Activated T-cell treated with anti-CD3 and anti-CD28 coated beads, Interleukin-2, amount 50 U/mL, for 48 hours (primary cell): ENCODE data around the gene CCDC57.
A peak's percentile ranks its signal among the peaks of the same experiment; 100 is the strongest.

ENCODE experiments used
- DNase-seq, 2 experiments: peaks; one replicate each; pipeline ENCODE4 v3.0.0-alpha.2; 2020

The CCDC57 gene

GRCh38 chr17:82246365-82247181 lies 33.9 kb upstream of the CCDC57 start:
- no peak for DNase-seq

- DNase-seq: no peak
These were observed 33.4 kb upstream of the CCDC57 start for GRCh38 chr17:82246040-82246364.

DNA sequence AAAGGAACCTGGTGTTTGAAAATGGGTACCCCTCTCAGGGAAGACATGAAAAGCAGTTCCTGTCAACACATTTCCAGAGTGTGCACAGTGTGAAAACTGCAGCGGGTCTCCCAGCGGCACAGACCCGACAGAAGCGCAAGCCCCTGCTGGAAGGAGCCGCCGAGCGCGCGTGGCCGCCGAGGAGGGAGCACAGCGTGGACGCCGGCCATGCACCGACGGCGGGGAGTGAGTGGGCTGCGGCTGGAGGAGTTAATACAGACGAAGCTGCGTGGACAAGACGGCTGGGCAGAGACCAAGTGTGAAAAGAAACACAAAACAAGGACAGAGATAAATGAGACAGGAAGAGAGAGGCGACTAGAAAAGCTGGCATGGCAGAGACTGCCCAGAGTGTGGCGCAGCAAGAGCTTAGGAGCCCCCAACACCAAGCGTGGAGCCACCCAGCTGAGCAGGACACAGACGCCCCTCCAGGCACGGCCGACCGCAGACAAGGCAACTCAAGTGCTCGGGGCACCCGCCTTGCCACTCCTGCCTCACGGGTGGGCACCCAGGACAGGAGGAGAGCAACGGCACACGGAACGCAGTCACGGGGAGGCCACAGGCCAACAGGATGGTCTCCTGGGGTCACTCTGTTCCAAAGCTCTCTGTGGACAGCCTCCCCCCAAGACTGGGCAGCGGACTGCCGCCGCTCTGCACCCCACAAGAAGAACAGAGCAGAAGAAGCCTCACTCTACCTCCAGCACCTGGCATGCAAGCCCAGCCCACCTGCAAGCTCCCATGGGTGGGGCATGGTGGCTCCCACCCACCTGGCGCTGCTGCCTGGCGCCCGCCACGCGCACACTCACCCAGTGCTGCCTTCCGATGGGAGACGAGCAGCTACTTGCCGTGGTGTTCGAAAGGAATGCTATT lies 32.7 kb upstream of the CCDC57 start:
- no peak for DNase-seq

- DNase-seq: peak; percentile 55 to 60
These were observed 31.9 kb upstream of the CCDC57 start for GRCh38 chr17:82244413-82245133.

DNA sequence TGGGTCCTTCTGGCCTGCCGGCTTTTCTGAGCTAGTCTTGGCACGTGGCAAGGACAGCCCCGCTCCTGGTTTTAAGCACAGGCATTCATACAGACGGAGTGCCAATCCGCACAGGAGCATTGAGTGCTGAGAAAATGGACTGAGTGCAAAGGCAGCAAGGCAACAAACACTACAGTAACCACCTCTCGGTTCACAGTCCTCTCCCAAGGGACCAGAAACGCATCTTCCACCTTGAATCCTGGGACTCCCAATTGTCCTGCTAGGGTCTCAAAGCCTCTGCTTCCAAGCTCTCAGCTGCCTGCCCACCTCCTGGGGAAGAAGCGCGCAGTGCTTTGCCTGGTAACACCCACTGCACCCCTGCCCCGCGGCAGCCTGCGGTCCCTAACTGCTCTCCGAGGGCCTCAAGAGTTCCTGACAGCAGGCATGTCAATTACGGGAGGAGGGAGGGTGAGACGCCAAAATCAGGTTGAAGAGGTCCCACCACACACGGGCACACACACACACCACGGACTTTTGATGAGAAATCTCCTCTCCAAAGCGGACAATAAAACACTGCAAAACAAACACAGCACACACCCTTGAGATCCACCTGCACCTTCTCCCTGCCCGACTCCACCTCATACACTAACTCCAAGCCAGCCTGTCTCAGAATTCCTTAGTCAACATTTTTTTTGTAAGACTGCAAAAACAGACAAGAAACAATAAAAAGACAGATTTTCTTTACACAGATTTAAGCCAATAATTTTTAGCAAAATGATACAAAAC lies 31.2 kb upstream of the CCDC57 start:
- no peak for DNase-seq

GRCh38 chr17:82242977-82243647 lies 30.5 kb upstream of the CCDC57 start:
- no peak for DNase-seq

- DNase-seq: no peak
These were observed 30.0 kb upstream of the CCDC57 start for GRCh38 chr17:82242698-82242976.

- DNase-seq: no peak
These were observed 29.5 kb upstream of the CCDC57 start for GRCh38 chr17:82241926-82242697.

- peak; percentile 69 to 72 for DNase-seq
These were observed 28.7 kb upstream of the CCDC57 start for GRCh38 chr17:82241183-82241925.

DNA sequence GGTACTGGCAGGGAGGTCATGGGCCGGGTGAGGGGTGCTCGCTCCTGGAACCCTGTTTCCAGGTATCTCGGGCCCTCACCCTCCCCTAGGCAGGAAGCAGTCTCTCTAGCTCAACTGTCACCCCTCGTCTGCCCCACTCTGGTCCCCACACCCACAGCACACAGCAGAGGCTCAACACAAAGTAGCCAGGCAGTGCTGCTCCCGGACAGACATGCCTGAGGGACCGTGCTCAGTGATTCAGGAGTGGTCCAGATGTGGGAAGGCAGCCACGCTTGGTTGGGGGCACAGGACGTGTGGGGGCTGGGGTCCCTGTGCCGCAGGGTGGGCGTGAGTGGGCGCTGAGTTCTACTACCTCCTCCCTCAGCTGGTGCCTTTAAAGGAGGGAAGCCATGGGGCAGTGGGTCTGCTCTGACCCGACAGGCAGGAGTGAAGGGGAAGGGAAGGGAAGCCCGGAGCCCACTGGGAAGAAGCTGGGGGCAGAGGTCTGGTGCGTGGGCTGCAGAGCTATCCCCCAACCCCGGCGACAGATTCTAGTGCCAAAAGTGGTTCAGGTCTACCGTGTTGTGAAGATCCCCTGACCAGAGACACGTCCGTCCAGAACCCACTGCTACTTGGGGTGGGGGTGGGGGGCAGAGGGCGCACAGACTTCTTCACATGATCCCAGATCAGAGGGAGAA lies 28.0 kb upstream of the CCDC57 start:
- DNase-seq: no peak

DNA sequence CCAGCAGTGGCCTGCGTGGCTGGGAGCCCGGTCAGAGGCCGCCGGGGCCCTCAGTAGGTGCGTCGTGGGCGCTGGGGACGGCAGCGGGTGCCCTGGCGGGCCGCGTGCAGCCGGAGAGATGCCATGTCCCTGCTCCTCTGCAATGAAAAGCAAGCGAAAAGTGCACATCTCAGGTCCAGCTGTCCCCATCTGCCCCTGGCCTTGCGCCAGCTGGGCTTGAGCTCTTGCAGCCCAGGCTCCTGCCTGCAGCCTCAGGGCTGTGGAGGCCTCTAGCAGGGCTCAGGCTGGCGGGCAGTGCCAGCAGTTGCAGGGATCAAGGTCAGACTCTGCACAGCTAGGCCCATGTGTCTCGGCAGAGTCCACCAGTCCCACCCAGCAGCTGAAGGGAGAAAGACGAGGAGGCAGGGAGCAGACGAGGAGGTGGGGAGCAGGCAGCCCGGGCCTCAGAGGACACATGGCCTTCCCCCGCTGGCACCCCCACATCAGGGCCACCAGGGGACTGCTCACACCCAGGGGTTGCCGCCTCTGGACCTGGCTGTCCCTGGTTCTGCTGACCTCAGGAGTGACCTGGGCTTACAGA lies 27.4 kb upstream of the CCDC57 start:
- DNase-seq: no peak

GRCh38 chr17:82239401-82239925 lies 26.8 kb upstream of the CCDC57 start:
- peak in 1 of 2 experiments; percentile 26 for DNase-seq

DNA sequence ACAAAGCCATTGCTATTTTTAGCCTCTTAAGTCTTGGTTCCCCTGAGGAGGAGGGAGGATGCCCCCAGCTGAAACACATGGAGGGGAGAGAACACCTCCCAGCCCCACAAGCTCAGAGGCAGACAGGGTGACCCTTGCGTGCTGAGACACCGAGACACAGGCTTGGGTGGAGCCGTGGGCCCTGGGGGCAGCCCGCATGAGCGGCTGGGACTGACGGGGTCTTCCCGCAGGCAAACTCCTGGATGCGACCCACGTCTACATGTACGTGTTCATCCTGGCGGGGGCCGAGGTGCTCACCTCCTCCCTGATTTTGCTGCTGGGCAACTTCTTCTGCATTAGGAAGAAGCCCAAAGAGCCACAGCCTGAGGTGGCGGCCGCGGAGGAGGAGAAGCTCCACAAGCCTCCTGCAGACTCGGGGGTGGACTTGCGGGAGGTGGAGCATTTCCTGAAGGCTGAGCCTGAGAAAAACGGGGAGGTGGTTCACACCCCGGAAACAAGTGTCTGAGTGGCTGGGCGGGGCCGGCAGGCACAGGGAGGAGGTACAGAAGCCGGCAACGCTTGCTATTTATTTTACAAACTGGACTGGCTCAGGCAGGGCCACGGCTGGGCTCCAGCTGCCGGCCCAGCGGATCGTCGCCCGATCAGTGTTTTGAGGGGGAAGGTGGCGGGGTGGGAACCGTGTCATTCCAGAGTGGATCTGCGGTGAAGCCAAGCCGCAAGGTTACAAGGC lies 26.0 kb upstream of the CCDC57 start:
- DNase-seq: peak; percentile 79 to 81

GRCh38 chr17:82237746-82238471 lies 25.3 kb upstream of the CCDC57 start:
- DNase-seq: no peak

GRCh38 chr17:82237083-82237745 lies 24.6 kb upstream of the CCDC57 start:
- DNase-seq: no peak

DNA sequence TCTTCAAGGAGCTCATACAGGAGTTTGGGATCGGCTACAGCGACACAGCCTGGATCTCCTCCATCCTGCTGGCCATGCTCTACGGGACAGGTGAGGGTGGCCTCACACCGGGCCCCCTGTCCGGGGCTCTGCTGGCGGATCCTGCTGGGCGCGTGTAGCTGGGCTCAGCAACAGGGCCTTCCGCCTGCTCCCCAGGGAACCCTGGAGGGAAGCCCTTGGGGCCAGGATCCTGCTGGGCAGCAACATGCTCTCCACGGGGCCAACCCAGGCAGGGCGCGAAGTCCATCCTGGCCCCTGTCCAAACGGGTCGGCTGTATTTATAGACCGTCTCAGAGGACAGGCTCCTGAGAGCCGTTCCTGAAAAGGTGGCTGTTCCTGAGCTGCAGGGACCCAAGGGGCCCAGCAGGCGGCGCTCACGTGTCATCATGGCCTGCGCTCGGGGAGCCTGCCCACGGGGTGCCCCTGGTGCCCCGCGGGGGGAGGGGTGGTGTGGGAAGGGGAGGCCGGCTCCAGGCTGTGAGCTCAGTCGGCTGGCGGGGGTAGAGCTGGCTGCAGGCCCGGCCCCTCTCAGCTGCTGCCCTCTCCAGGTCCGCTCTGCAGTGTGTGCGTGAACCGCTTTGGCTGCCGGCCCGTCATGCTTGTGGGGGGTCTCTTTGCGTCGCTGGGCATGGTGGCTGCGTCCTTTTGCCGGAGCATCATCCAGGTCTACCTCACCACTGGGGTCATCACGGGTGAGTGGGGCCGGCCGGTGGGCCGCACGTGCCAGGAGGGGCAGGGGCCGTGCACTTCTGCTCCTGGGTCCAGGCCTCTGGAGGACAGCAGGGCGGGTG lies 23.7 kb upstream of the CCDC57 start:
- DNase-seq: peak; percentile 82 to 84

GRCh38 chr17:82235775-82236141 lies 23.1 kb upstream of the CCDC57 start:
- no peak for DNase-seq
